ENCODE measurements around the gene YTHDF2.
"Not testable (repeated sequence)": the region's sequence is repeated elsewhere in the genome, so short reads cannot be mapped to it uniquely, and the experiment has no call there.

Gene YTHDF2

DNA sequence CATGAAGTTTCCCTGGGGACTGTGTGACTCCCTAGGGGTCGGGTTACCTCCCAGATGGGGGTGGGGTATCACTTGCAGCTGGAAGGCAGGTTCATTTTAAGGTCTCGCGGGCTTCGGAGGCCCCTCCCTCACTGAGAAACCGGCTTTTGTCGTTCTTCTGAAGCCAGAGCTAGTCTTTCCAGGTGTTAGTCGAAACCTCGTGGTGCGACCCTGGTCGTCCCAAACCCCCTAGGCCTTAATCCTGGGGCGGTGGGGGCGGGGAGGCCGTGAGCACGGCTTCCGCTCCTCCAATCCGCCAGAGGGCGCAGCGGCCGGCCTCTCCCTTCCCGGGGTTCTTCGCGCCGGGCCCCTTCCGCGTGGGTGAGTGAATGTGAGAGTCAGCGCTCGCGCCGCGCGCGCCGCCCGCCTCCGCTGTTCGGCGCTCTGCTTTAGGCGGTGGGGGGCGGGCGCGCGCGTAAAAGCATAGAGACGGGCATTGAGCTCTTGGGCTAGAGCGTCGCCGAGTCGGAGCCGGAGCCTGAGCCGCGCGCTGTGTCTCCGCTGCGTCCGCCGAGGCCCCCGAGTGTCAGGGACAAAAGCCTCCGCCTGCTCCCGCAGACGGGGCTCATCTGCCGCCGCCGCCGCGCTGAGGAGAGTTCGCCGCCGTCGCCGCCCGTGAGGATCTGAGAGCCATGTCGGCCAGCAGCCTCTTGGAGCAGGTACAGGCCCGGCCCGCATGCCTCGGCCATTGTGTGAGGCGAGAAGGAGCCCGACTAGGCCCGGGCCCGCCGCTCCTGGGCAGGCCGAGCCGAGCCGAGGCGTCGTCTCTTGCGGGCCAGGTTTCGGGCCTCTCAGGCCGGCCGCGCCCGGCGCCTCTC is at the start of gene YTHDF2:
YTHDF2 (plus strand) TSS at position 491 of the 857 bp plus-strand sequence; CDS start at position 672, 181 bp downstream.
- peak; percentile 98 for DNase-seq

DNA sequence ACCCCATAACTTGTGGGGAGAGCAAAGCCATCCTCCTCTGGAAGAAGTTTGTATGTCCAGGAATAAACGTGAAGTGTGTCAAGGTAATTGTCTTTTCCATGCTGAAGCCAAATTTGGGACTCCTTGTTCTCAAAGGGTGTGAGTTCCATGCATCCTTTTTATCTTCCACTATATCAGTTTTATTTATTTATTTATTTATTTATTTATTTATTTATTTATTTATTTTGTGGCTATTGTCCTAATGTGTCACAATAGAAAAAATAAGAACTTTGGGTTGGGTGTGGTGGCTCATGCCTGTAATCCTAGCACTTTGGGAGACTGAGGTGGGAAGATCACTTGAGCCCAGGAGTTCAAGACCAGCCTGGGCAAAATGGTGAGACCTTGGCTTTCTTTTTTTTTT is 45.1 kb upstream of the YTHDF2 start:
- DNase-seq, result not testable (repeated sequence)

DNA sequence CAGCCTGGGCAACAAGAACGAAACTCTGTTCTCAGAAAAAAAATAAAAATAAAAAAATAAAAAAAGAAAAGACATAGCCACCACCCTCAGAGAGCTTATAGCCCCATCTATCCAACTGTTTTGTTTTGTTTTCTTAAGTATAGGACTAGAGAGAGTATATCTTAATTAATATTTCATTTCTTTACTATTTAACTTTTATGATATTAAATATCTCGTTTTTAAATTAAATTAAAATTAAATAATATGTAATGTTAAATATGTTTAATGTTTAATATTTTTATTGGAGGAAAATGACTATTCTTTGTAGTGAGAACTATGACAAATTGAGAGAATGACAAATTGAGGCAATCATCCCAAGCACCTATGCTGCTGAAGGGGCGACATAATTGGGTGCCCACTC is 33.1 kb upstream of the YTHDF2 start:
- DNase-seq, result no peak

DNA sequence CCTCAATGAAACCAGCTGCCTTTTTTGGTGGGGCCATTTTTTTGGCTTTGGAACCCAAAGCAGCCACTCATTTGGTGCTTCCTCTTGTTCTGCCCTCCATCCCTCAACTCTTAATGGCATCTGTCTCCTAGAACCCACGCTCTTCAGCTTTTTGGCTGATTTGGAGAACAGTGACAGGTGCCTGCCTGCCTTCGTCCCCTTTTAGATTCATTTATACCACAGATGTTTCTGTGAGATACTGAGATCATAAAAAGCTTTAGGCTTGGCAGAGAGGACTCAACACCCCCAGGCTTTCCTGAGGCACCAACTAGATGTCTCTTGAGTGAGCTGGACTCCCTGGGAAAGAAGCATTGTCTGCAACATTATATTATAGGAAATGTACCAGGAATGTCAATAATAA is 20.4 kb upstream of the YTHDF2 start:
- DNase-seq, result no peak

DNA sequence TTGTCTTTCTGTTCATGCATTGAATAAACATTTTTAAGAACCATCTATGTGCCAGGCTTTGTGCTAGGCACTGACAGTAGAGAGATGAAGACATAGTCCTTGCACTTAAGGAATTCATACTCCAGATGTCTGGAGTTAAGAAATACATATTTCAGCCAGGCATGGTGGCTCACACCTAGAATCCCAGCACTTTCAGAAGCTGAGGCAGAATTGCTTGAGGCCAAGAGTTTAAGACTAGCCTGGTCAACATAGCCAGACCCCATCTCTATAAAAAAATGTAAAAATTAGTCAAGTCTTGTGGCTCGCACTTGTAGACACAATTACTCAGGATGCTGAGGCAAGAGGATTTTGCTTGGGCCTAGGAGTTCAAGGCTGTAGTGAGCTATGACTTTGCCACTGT is 18.6 kb upstream of the YTHDF2 start:
- DNase-seq, result no peak

DNA sequence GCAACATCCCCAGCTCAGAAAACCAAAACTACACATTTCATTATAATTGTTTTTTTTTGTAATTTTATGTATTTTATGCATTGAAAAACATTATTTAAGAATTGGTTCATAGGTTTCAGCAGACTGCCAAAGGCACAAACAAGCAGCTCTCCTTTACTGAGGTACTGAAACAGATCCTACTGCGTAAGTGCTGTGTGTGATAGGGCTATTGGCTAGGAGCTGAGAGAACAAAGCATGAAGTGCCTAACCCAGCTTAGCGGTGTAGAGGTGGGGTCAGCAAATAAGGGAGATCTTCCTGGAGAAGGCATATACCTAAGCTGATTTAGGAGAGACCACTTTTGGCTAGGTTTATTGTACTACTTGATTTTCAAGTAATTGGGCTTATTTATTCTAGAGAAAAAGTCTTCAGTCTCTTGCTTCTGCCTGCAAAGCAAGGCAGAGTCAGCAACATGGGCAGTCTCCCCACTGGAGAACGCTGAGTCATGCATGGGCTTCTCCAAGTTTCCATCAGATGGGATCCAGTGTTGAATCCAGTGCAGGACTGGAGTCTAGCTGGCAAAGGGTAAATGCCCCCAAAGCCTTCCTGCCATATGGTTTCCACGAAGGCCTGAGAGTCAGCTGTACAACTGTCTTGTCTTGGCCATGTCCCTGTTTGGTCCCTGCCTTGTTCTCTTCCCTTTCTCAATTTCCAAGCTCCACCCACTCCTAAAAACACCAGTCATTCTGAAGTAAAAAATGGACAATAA is 18.0 kb upstream of the YTHDF2 start:
- DNase-seq, result no peak

DNA sequence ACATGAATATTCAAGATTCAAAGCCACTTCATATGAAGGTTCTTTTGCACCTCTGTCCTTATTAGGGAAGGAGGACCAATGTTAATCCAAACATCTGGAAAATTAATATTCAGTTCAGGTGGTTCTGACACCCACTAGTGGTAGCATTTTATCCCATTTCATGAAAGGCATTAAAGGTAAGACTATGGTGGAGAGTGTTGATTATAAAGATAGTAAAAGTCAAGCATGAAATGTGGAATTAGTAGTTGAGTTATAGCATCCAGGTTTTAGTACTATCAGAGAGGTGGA is 17.5 kb upstream of the YTHDF2 start:
- DNase-seq, result no peak

DNA sequence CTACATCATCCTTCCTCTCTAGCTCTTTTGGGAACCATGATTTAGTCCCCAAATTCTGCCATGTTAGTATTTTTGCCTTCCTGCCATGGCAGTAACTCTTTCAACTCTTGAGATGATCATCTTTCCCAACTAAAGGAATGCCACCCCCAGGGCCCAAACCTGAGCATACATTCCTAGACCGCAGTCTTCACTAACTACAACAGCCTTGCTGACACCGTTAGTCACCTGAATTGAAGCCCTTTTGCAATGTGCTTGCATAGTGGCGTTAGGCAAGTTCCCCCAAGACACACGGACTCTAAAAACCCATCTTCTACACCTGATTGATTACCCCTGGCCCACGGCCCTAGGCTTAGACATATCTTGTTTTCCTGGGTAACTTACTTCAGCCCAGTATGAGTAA is 16.4 kb upstream of the YTHDF2 start:
- no peak for DNase-seq

DNA sequence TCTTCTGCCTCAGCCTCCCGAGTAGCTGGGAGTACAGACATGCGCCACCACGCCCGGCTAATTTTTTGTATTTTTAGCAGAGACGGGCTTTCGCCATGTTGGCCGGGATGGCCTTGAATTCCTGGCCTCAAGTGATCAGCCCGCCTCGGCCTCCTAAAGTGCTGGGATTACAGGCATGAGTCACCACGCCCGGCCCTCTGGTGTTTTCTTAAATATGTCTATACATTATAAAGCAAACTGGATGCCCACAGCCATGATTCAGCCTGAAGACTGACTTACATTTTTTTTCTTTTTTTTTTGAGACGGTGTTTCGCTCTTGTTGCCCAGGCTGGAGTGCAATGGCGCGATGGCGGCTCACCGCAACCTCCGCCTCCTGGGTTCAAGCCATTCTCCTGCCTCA is 14.8 kb upstream of the YTHDF2 start:
- not testable (repeated sequence) for DNase-seq

DNA sequence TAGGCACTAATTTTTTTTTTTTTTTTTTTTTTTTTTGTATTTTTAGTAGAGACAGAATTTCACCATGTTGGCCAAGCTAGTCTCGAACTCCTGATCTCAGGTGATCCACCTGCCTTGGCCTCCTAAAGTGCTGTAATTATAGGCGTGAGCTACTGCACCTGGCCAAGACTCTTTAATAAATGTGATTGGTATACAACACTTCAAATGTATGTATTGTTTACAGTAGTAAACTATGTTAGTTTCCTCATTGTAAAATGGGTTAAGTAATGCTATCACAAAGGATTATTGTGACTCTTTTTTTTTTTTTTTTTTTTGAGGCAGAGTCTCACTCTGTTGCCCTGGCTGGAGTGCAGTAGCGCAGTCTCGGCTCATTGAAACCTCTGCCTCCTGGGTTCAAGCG is 11.4 kb upstream of the YTHDF2 start:
- not testable (repeated sequence) for DNase-seq

DNA sequence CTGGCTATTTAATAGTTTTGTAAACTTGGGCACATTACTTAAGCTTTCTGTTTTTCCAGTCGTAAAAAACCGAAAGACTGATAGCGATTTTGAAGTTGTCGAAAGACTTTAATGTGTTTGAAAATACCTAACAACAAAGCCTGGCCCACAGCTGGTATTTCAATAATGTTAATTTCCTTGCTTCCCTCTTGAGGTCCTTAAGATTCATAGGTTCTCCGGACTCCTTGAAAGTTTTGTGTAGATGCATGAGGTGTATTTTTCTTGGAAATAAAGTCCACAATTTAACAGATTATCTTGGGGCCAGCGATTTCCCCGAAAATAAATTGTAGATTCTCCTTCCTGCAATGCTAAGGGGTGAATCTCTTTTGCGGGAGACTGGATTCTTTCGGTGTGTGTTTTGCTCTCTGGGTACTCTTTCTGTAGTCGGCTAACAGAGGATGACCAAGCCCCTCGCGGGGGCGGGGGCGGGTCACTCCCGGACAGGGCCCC is 735 bp upstream of the YTHDF2 start:
- no peak for DNase-seq

DNA sequence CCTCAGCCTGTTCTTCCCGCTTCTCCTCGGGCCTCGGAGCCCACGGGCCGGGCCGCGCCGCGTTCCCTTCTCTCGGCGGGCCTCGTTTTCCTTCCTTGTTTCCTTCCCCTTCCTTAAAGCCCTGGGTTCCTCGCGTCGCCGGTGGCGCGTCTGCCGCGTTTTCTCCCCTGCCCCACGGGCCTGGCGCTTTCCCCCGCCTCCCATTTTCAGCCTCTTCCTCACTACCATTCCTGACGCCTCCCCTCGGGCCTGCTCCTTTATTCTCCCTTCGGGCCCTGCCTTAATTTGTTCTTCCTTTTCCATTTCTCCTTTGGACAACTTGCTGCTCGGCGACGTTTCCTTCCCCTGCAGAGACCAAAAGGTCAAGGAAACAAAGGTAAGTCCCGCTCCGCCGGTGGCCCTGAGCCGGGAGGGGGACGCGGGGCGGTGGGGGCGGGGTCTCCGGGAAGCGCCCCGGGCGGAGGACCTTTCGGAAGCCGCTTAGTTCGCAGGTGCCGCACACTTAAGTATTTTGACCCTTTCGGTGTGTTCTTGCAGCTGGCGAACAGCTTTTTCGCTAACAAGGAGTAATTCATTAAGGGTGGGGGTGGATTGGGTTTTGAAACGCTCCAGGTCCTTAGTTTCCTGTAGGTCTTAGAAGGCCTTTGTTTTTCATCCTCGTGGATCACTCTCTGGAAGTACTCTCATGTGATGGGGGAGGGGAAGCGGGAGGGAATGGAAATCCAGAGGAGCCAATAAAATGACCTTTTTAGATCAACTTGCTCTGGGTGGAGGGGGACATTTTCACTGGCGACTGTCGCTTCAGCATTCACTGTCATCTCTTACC is 780 bp downstream of the YTHDF2 start:
- peak; percentile 60 for DNase-seq

DNA sequence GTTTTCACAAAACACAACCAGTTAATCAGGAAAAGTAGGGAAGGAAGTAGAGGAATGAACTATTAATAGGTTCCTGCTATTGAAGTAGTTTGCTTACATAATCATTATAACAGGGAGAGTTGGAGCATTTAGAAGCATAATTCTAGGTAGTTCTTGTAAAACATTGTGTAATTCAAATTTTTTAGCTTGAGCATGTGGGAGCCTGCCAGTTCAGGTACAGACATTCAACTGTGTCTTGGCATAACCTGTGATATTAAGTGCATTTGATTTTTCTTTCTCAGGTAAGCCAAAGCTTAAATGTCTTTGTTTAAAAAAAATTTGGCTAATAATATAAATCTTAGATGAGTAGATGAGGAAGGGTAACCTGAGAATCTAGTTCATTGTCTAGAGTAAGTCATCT is 3.4 kb downstream of the YTHDF2 start:
- no peak for DNase-seq

DNA sequence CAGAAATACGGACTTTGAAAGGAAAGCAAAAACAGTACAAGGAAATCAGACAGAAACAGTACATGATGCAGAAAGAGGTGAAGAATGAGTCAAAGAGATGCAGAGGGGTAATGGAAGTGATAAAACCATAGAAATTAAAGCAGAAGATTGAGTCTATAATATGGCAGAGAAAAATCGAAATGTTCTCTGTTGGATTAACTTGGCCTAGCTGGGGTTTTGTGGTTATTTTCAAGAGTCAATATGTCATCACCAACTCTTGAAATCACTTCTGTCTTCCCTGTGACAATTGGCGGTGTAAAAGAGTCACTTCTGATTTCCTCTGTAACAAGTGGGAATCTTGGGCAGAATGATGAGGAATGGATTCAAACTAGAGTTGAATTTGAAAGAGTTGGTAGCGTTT is 7.4 kb downstream of the YTHDF2 start:
- DNase-seq, result no peak

DNA sequence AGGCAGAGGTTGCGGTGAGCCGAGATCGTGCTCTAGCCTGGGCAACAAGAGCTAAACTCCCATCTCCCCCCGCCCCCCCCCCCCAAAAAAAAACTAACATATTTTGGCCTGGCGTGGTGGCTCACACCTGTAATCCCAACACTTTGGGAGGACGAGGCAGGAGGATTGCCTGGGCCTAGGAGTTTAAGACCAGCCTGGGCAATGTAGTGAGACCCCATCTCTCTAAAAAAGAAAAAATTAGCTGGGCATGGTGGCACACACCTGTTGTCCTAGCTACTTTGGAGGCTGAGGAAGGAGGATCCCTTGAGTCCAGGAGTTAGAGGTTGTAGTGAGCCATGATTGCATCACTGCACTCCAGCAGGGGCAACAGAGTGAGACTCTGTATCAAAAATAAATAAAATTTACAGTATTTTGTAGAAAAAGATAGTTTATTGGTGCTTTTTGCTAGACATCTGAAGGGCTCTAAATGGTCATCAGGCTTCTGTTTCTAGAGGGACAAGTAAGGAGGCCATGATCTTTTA is 9.0 kb downstream of the YTHDF2 start:
- DNase-seq, result no peak

DNA sequence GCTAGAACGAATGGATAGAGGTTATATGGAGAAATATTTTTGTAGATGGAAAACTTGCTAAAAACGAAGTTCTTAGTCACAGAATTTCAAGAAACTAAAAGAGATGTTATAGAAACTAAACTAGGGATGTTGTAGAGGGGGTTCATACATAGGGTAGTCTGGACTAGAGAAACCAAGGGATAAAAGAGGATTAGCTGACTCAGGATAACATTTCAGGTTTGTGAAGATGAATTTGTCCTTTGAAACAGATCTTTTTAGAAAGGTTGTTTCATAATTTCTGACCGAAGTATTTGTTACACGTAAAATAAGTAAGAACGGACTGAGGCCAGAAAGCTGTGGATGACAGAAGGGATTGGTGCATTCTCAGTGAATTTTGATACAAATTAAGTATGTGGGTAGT is 13.6 kb downstream of the YTHDF2 start:
- no peak for DNase-seq

DNA sequence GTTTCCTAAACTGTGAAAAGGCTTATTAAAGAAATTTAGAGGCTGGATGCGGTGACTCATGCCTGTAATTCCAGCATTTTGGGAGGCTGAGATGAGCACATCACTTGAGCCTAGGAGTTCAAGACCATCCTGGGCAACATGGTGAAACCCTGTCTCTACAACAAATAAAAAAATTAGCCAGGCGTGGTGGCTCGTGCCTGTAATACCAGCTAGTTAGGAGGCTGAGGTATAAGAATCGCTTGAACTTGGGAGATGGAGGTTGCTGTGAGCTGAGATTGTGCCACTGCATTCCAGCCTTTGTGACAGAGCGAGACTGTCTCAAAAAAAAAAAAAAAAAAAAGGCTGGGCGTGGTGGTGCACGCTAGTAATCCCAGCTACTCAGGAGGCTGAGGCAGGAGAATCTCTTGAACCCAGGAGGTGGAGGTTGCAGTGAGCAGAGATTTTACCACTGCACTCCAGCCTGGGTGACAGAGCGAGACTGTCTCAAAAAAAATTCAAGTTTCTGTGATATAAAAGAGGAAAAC is 14.1 kb downstream of the YTHDF2 start:
- DNase-seq, result not testable (repeated sequence)

DNA sequence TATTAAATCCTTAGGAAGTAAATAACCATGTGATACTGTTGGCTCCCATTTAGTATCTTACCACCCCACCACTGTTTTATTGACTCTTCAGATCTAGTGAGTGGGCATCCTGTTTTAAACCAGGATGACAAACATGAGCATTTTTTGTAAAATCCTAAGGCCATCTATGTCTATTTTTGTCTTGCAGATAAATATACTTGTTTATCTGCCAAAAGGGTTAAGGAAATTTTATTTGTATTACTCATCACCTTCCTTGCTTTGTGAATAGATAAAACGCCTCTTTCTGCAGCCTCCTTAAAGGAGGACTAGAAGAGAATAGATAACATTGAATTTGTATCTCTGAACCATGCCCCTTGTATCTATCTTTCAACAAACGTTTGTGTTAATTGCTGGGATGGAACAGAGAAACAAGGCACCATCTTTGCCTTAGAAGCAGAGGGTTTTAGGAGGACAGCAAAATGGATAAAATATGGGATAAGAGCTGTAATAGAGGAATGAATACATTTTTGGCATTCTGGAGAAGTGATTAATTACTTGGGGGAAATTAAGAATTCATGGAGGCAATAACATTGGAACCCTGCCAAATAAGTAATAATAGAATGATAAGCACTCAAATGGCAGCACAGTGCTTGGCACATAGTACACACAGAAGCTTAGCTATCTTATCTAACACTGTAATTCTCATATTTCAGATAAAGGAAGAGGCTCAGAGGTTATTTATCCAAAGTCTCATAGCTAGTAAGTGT is 14.7 kb downstream of the YTHDF2 start:
- DNase-seq, result no peak

DNA sequence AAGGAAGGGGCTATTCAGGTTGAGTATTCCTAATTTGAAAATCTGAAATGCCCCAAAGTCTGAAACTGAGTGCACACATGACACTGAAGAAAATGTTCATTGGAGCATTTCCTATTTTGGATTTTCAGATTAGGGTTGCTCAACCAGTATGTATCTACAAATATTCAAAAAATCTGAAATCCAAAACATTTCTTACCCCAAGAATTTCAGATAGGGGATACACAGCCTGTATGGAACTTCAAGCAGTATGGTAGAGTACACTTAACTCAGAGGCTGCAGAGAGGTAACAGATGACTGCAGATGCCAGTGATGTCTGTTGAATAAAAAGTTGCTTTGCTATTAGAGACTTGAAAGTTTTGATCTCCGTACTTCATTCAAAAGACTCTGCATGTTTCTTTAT is 19.0 kb downstream of the YTHDF2 start:
- no peak for DNase-seq

DNA sequence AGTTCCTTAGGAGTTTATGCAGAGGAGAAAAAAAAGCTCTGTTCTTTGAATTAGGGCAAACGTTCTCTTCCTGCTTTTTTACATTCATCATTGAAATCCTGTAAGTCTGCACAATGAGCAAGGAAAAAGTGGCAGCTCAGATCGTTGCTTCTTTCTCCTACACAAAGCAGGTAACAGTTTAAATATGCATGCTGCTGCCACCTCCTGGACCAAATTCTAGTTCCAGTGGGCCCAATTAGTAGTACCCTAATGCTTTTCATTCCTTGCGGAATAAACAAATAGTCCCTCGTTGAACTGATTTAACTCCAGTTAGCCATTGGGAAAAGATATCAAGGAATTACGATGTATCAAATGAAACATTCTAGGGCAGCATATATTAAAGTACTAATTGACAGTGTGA is 20.1 kb downstream of the YTHDF2 start:
- no peak for DNase-seq

DNA sequence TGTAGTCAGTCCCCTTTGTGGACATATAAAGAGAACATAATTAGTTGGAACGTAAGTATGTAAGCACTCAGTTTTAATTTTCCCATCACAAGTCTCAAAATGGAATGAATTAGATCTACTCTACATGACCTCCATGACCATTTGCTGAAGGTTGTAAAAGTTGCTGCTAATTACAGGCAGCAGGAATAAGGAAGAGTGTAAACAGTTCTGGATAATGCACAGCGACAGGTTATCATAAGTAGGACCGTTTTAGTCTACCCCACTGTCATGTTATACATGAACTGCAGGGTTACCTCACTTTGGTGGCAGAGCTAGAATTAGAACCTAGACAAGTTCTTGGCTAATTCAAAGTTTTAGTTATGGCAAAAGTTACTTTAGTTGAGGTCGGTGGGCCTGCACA is 21.7 kb downstream of the YTHDF2 start:
- DNase-seq, result no peak

DNA sequence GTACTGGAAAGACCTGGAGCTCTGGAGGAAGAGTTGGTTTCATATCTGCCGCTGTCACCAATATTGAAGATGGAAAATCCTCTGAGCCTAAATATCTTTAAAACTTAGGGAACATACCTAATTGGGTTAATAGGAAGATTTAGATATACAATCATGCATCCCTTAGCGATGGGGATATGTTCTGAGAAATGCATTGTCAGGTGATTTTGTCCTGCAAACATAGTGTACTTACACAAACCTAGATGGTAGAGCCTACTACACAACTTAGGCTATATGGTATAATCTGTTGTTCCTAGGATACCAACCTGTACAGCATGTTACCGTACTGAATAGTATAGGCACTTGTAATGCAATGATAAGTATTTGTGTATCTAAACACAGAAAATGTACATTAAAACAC is 22.5 kb downstream of the YTHDF2 start:
- DNase-seq, result no peak
